Measurements from ENCODE around the gene CENPH. TPM values are rescaled to one million over a fixed set of nuclear protein-coding genes. Genes with fewer than 3 reads are reported as not detected.

Gene CENPH
- total RNA-seq, 1 donor from 2014 or later, result 44.3 TPM

GRCh38 chr5:69156456-69156855, 32.9 kb upstream of the CENPH start:
- DNase-seq (ENCODE audit: low read depth), result no peak
- no peak overlapping the region for H3K4me3 ChIP-seq (ENCODE audit: low read depth, low read length)
- TF ChIP-seq CTCF (conservative IDR thresholded peaks at IDR 0.05; ENCODE audit: low read depth, low read length), result no peak

GRCh38 chr5:69158039-69158438, 31.3 kb upstream of the CENPH start:
- TF ChIP-seq CTCF (conservative IDR thresholded peaks at IDR 0.05; ENCODE audit: low read depth, low read length), result no peak
- DNase-seq (ENCODE audit: low read depth), result no peak
- no peak overlapping the region for H3K4me3 ChIP-seq (ENCODE audit: low read depth, low read length)

DNA sequence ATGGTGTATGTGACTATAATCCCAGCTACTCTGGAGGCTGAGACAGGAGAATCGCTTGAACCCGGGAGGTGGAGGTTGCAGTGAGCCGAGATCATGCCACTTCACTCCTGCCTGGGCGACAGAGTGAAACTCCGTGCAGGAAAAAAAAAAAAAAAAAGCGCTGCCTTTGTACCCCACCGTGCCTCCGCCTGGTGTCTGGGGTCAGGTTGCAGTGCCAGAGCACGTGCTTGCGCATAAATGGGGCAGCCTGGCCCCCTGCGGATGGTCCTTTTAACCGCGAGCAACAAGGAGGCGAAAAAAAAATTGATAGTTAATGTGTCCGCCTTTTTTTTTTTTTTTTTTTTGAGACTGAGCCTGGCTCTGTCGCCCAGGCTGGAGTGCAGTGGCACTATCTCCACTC, 28.7 kb upstream of the CENPH start:
- no peak for DNase-seq (ENCODE audit: low read depth)
- TF ChIP-seq CTCF (conservative IDR thresholded peaks at IDR 0.05; ENCODE audit: low read depth, low read length), result no peak

GRCh38 chr5:69166686-69167492, 22.5 kb upstream of the CENPH start, which contains the start of gene CCNB1:
Gene CCNB1 (plus strand): TSS chr5:69167150. CDS start chr5:69167263, 113 bp downstream.
- peak within 1 kb of the TSS; percentile 88 for H3K4me3 ChIP-seq (ENCODE audit: low read depth, low read length)
- no peak for TF ChIP-seq CTCF (conservative IDR thresholded peaks at IDR 0.05; ENCODE audit: low read depth, low read length)
- peak; percentile 63 for DNase-seq (ENCODE audit: low read depth)

More for the DNA sequence above, 28.7 kb upstream of the CENPH start:
- H3K4me3 ChIP-seq (ENCODE audit: low read depth, low read length), result no peak overlapping the region

GRCh38 chr5:69167493-69167855, 21.9 kb upstream of the CENPH start:
- H3K4me3 ChIP-seq (ENCODE audit: low read depth, low read length), result peak overlapping the region; percentile 88
- TF ChIP-seq CTCF (conservative IDR thresholded peaks at IDR 0.05; ENCODE audit: low read depth, low read length), result no peak
- DNase-seq (ENCODE audit: low read depth), result no peak

DNA sequence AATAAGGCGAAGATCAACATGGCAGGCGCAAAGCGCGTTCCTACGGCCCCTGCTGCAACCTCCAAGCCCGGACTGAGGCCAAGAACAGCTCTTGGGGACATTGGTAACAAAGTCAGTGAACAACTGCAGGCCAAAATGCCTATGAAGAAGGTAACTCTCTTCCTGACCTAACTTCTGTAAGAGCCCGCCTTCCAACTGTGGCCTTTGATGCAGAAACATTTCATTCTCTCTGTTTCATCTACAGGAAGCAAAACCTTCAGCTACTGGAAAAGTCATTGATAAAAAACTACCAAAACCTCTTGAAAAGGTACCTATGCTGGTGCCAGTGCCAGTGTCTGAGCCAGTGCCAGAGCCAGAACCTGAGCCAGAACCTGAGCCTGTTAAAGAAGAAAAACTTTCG, 21.5 kb upstream of the CENPH start:
- peak overlapping the region; percentile 88 for H3K4me3 ChIP-seq (ENCODE audit: low read depth, low read length)
- DNase-seq (ENCODE audit: low read depth), result no peak
- no peak for TF ChIP-seq CTCF (conservative IDR thresholded peaks at IDR 0.05; ENCODE audit: low read depth, low read length)

GRCh38 chr5:69170495-69170894, 18.9 kb upstream of the CENPH start:
- no peak for TF ChIP-seq CTCF (conservative IDR thresholded peaks at IDR 0.05; ENCODE audit: low read depth, low read length)
- no peak for DNase-seq (ENCODE audit: low read depth)
- no peak overlapping the region for H3K4me3 ChIP-seq (ENCODE audit: low read depth, low read length)

All from epithelial cell of proximal tubule (primary cell).